ENCODE measurements around the gene MSANTD1. TPM values are rescaled to one million over a fixed set of nuclear protein-coding genes. Genes with fewer than 3 reads are reported as not detected.

The MSANTD1 gene
- total and polyA plus RNA-seq, 2 of the 8 experiments (the other 6 are each of a cell fraction or from before 2014, with no cell fraction given) = 0.23 to 0.45 TPM

DNA sequence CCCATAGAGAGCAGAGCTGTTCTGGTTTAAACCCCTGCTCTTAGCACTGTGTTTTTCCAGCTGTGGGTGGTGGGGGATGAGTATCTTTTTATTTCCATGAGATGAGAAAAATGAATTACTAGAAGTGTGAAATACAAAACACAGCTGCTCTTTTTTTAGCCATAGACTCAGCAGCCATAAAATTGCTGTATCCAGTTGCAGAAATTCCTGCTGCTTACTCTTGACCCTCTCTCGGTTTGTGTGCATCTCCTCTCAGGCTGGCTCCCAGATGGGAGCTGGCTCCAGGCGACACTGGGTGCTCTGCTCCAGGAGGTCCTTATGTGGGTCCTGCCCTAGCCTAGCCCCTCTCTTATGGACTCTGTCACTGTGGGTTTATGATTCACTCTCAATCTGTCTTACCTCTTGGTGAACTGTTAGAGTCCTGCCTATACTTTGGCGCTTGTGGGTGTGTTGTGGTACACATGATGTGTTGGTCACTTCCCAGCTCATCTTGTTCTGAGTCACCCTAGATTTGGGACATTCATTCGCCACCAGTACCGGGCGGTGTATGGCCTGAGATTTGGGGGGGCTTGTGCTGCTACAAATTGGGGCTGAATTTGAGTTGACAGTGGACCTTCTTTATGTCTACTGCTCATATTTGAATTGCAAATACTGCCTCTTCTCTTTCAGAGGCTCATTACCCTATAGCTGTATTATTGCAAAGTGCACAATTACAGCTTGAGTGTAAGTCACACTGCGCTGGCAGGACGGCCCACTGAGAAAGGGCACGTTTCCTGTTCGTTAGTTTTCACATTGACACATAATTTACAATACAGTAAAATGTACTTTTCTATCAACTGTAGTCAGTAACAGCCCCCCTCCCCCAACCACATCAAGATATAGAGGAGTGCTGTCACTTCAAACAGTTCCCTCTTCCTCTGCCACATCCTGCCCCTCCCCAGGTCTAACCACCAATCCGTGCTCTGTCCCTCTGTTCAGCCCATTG lies 46.9 kb upstream of the MSANTD1 start:
- Histone ChIP-seq H3K4ac (replicated peaks; ENCODE audit: insufficient read length, low read depth, low read length) (no peak overlapping the region), H3K4me2 (ENCODE audit: insufficient read depth in 1 of 2, low read depth in 2 of 2, low read length in 2 of 2) (no peak overlapping the region), H3K36me3 (ENCODE audit: control insufficient read depth in 2 of 4, insufficient read depth in 4 of 4, low read length in 3 of 4) (peaks cover 0 to 22% (median 10%) of the 10 kb centered on the region in 4 experiments; a peak in 6 of 8 replicates), H3K9me3 (ENCODE audit: insufficient read depth in 2 of 2, low read depth in 1 of 2, low read length in 1 of 2) (no peaks in the 10 kb centered on the region), H3K18ac (ENCODE audit: extremely low read depth, low read length) (no peak overlapping the region), H2BK5ac (ENCODE audit: low read depth, low read length) (no peak overlapping the region), H3K56ac (replicated peaks; ENCODE audit: insufficient read length, low read depth, low read length) (no peak overlapping the region), H3K4me3 (ENCODE audit: extremely low read depth in 1 of 4, insufficient read depth in 2 of 4, low read depth in 3 of 4, low read length in 4 of 4) (no peak overlapping the region), H3K4me1 (replicated peaks in 1 of 4; ENCODE audit: control insufficient read depth in 3 of 4, insufficient read depth in 4 of 4, low read length in 3 of 4) (no peaks in the 10 kb centered on the region), H4K8ac (ENCODE audit: extremely low read depth, insufficient read depth, low read length) (no peak overlapping the region), H4K20me1 (replicated peaks in 1 of 2; ENCODE audit: control insufficient read depth in 1 of 2, insufficient read depth in 2 of 2, low read length in 2 of 2) (peaks cover 0 to 6% of the 10 kb centered on the region in 2 experiments), H2BK15ac (ENCODE audit: low read length) (no peak overlapping the region), H2BK12ac (ENCODE audit: low read depth, low read length) (no peak overlapping the region), H3K14ac (ENCODE audit: insufficient read length) (no peak overlapping the region), H4K91ac (replicated peaks; ENCODE audit: insufficient read length, low read length) (no peak overlapping the region), H3K27me3 (replicated peaks in 1 of 4; ENCODE audit: control insufficient read depth in 3 of 4, extremely low read depth in 1 of 4, insufficient read depth in 3 of 4, low read length in 3 of 4) (no peaks in the 10 kb centered on the region), H3K27ac (ENCODE audit: low read depth, low read length) (no peak overlapping the region), H3K79me1 (ENCODE audit: low read depth, low read length) (0 out of 2 replicates have a peak, but pooled peaks cover 2% of the 10 kb centered on the region), H4K5ac (ENCODE audit: insufficient read length, low read depth, low read length) (no peak overlapping the region), H3K23me2 (ENCODE audit: low read depth, low read length) (no peaks in the 10 kb centered on the region), H3K79me2 (ENCODE audit: control insufficient read depth in 1 of 2, insufficient read depth in 2 of 2, low read length in 2 of 2) (no peaks in the 10 kb centered on the region), H2BK120ac (replicated peaks; ENCODE audit: low read depth, low read length) (no peak overlapping the region), H3K9ac (replicated peaks in 1 of 4; ENCODE audit: extremely low read depth in 1 of 4, low read depth in 3 of 4, low read length in 3 of 4) (no peak overlapping the region), H2AK5ac (ENCODE audit: low read depth, low read length) (no peak overlapping the region), H3K23ac (ENCODE audit: insufficient read length) (no peak overlapping the region), H2BK20ac (ENCODE audit: low read length) (no peak overlapping the region), H2AFZ (ENCODE audit: low read length) (no peak overlapping the region)
- CTCF ChIA-PET (ENCODE audit: partially characterized antibody) = interaction anchor here (0.6 to 1.0 kb wide), 2 partner anchors 8 to 48 kb away, joined by 3 to 4 read pairs; no protein-coding TSS in a partner anchor
- 92% methylated on average over 11 of the region's 11 CpGs; no CpG with 5 or more reads in 1 of the 2 experiments for WGBS, 2 experiments (ENCODE audit: extremely low coverage in 1 of 2, insufficient coverage in 1 of 2, insufficient read length in 1 of 2, insufficient replicate concordance in 2 of 2, low coverage in 1 of 2, low lambda C conversion rate in 2 of 2, missing lambda C conversion rate in 1 of 2)
- POLR2A ChIA-PET (ENCODE audit: partially characterized antibody) = interaction anchor here (0.7 to 1.0 kb wide), 2 partner anchors 10 to 81 kb away, joined by 3 to 4 read pairs; no protein-coding TSS in a partner anchor
- FAIRE-seq (no peak), DNase-seq (ENCODE audit: low read depth in 1 of 2, low spot score in 2 of 2) (no peak)
- no peak for TF ChIP-seq RNF2 (IDR thresholded peaks at IDR 0.05; ENCODE audit: borderline replicate concordance, low read depth, low read length, missing control alignments, poor library complexity, severe bottlenecking)
- TF ChIP-seq NRF1 (IDR thresholded peaks at IDR 0.05; ENCODE audit: low read depth, low read length) = no peak
- TF ChIP-seq TAF1 (IDR thresholded peaks at IDR 0.05; ENCODE audit: low read depth, low read length) = no peak
- TF ChIP-seq CTBP2 (IDR thresholded peaks at IDR 0.05; ENCODE audit: borderline replicate concordance, insufficient read depth, insufficient read length, low read length) = no peak
- TF ChIP-seq SP1 (IDR thresholded peaks at IDR 0.05; ENCODE audit: low read depth, low read length) = no peak

Data from H1 (cell line).